ENCODE measurements around the gene GALK2.

The GALK2 gene

DNA sequence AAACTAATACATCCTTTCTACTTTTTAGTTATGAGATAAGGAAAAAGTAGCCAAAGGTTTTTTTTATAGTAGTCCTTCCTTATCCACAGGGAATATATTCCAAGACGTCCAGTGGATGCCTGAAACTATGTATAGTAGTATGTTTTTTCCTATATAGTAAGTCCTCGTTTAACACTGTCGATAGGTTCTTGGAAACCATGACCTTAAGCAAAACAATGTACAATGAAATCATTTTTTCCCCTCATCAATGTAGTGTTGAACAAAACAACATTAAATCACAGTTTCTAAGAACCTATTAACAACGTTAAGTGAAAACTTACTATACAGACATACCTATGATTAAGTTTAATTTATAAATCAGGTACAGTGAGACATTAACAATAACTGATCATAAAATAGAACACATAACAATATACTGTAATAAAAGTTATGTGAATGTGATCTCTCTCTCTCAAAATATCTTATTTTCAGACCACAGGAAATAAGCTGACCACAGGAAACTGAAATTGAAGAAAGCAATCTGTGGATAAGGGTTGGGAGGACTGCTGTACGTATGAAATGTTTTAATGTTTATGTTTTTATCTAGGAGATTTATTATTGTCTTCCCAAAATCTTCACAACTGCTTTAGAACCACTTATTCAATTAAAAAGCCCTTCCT, 35.2 kb upstream of the GALK2 start:
- H3K9ac ChIP-seq (ENCODE audit: low read length): no peak overlapping the region
- no peak for TF ChIP-seq EZH2 (IDR thresholded peaks at IDR 0.05; ENCODE audit: borderline replicate concordance, low read length)
- TF ChIP-seq, protein P1, sequence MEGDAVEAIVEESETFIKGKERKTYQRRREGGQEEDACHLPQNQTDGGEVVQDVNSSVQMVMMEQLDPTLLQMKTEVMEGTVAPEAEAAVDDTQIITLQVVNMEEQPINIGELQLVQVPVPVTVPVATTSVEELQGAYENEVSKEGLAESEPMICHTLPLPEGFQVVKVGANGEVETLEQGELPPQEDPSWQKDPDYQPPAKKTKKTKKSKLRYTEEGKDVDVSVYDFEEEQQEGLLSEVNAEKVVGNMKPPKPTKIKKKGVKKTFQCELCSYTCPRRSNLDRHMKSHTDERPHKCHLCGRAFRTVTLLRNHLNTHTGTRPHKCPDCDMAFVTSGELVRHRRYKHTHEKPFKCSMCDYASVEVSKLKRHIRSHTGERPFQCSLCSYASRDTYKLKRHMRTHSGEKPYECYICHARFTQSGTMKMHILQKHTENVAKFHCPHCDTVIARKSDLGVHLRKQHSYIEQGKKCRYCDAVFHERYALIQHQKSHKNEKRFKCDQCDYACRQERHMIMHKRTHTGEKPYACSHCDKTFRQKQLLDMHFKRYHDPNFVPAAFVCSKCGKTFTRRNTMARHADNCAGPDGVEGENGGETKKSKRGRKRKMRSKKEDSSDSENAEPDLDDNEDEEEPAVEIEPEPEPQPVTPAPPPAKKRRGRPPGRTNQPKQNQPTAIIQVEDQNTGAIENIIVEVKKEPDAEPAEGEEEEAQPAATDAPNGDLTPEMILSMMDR (IDR thresholded peaks at IDR 0.05; ENCODE audit: low read length): no peak
- no peaks in the 10 kb centered on the region for H3K79me2 ChIP-seq (ENCODE audit: insufficient read depth, low read length)
- no peaks in the 10 kb centered on the region for H3K27me3 ChIP-seq (ENCODE audit: insufficient read depth, low read length)
- peaks cover 91% of the 10 kb centered on the region for H3K36me3 ChIP-seq (ENCODE audit: insufficient read depth, low read length)
- H3F3A ChIP-seq (ENCODE audit: insufficient read depth, low read length): no peaks in the 10 kb centered on the region
- no peak overlapping the region for H3K4me3 ChIP-seq (ENCODE audit: low read depth, low read length, poor library complexity, severe bottlenecking)
- no peaks in the 10 kb centered on the region for H3K9me2 ChIP-seq (ENCODE audit: low read depth, low read length)
- no peaks in the 10 kb centered on the region for H4K20me1 ChIP-seq (ENCODE audit: insufficient read depth, low read length)
- H3K4me1 ChIP-seq (ENCODE audit: insufficient read depth, low read length, severe bottlenecking): no peaks in the 10 kb centered on the region
- no peak overlapping the region for H3K27ac ChIP-seq (ENCODE audit: low read depth, low read length, poor library complexity, severe bottlenecking)
- H2AFZ ChIP-seq (ENCODE audit: low read length): no peak overlapping the region
- no peak overlapping the region for H3K4me2 ChIP-seq (ENCODE audit: low read length)
- no peaks in the 10 kb centered on the region for H3K9me3 ChIP-seq (ENCODE audit: low read length)

DNA sequence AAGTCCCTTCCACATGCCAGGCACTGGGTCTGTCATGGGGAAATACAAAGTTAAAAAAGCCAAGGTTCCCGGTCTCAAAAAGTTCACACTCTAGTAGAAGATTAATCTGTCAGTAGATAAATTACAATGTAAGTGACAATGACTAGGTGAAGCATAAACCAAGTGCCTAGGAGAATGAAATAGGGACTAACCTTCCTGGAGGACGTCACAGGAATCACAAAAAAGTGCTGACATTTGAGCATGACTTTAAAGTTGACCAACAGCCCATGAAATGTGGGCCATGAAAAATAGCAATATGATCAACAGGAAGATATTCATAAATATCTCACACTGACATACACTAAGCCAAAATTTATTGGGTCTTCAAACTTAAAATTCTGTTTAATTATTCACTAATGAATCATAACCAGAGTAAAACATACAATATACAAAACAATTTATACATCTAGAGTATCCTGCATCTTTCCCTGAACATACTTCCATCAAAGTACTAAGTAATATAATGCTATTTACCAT, 34.6 kb upstream of the GALK2 start:
- Histone ChIP-seq H2AFZ (ENCODE audit: low read length) (no peak overlapping the region), H3K27me3 (ENCODE audit: insufficient read depth, low read length) (no peaks in the 10 kb centered on the region), H3K79me2 (ENCODE audit: insufficient read depth, low read length) (no peaks in the 10 kb centered on the region), H3K27ac (ENCODE audit: low read depth, low read length, poor library complexity, severe bottlenecking) (no peak overlapping the region), H4K20me1 (ENCODE audit: insufficient read depth, low read length) (no peaks in the 10 kb centered on the region), H3K36me3 (ENCODE audit: insufficient read depth, low read length) (peaks cover 91% of the 10 kb centered on the region), H3K9me2 (ENCODE audit: low read depth, low read length) (no peaks in the 10 kb centered on the region), H3K4me2 (ENCODE audit: low read length) (no peak overlapping the region), H3K9ac (ENCODE audit: low read length) (no peak overlapping the region), H3F3A (ENCODE audit: insufficient read depth, low read length) (no peaks in the 10 kb centered on the region), H3K4me3 (ENCODE audit: low read depth, low read length, poor library complexity, severe bottlenecking) (no peak overlapping the region), H3K4me1 (ENCODE audit: insufficient read depth, low read length, severe bottlenecking) (no peaks in the 10 kb centered on the region), H3K9me3 (ENCODE audit: low read length) (no peaks in the 10 kb centered on the region)
- TF ChIP-seq, protein P1 (IDR thresholded peaks at IDR 0.05; ENCODE audit: low read length): no peak
- TF ChIP-seq EZH2 (IDR thresholded peaks at IDR 0.05; ENCODE audit: borderline replicate concordance, low read length): no peak

DNA sequence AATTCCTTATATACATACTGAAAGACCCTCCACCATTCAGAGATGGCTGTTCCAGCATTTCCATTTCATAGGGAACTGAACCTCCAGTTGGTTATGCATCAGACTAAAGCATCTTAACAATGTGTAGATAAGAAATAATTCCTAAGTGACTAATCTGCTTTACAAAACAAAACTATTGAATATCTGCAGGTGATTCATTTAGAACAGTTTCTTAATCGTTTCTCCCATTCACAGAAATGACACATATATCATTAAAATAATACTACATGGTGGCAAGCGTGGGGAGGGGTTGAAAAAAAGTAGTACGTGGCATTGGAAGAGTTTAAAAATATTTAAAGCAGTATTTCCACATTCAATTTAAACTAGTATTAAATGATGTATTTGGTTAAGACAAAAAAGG, 34.1 kb upstream of the GALK2 start:
- H3K4me2 ChIP-seq (ENCODE audit: low read length): no peak overlapping the region
- no peak for TF ChIP-seq EZH2 (IDR thresholded peaks at IDR 0.05; ENCODE audit: borderline replicate concordance, low read length)
- TF ChIP-seq, protein P1 (IDR thresholded peaks at IDR 0.05; ENCODE audit: low read length): no peak
- no peaks in the 10 kb centered on the region for H3K9me3 ChIP-seq (ENCODE audit: low read length)
- H3K4me1 ChIP-seq (ENCODE audit: insufficient read depth, low read length, severe bottlenecking): no peaks in the 10 kb centered on the region
- H3K79me2 ChIP-seq (ENCODE audit: insufficient read depth, low read length): no peaks in the 10 kb centered on the region
- H3K36me3 ChIP-seq (ENCODE audit: insufficient read depth, low read length): peaks cover 91% of the 10 kb centered on the region
- H4K20me1 ChIP-seq (ENCODE audit: insufficient read depth, low read length): no peaks in the 10 kb centered on the region
- no peaks in the 10 kb centered on the region for H3F3A ChIP-seq (ENCODE audit: insufficient read depth, low read length)
- no peak overlapping the region for H3K27ac ChIP-seq (ENCODE audit: low read depth, low read length, poor library complexity, severe bottlenecking)
- H3K4me3 ChIP-seq (ENCODE audit: low read depth, low read length, poor library complexity, severe bottlenecking): no peak overlapping the region
- no peaks in the 10 kb centered on the region for H3K27me3 ChIP-seq (ENCODE audit: insufficient read depth, low read length)
- no peaks in the 10 kb centered on the region for H3K9me2 ChIP-seq (ENCODE audit: low read depth, low read length)
- H2AFZ ChIP-seq (ENCODE audit: low read length): no peak overlapping the region
- no peak overlapping the region for H3K9ac ChIP-seq (ENCODE audit: low read length)

Data from OCI-LY1 (cell line).